ENCODE results near the gene BLNK. TPM values are rescaled to one million over a fixed set of nuclear protein-coding genes. Genes with fewer than 3 reads are reported as not detected.
"Not testable (repeated sequence)": the region's sequence is repeated elsewhere in the genome, so short reads cannot be mapped to it uniquely, and the experiment has no call there.

BLNK gene
- total RNA-seq, 1 donor from 2014 or later, result not detected

DNA sequence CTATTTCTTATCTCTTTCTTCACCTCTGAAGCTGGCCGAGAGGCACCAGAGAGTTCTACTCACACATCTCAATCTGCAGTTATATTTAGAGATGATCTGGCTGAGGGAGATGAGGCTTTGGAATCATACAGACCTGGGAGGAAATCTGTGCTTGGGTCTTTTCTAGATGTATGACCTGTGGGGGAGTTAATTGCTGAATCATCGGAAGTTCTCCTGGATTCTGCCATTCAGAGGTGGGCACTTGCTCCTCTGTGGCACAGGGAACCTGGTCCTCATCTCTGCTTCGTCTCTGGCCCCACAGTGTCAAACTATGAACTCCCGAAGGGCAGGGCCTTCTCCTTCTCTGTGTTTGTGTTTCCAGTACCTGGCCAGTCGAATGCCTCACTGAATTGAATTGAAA, 52.5 kb downstream of the BLNK start:
- no peak for DNase-seq

DNA sequence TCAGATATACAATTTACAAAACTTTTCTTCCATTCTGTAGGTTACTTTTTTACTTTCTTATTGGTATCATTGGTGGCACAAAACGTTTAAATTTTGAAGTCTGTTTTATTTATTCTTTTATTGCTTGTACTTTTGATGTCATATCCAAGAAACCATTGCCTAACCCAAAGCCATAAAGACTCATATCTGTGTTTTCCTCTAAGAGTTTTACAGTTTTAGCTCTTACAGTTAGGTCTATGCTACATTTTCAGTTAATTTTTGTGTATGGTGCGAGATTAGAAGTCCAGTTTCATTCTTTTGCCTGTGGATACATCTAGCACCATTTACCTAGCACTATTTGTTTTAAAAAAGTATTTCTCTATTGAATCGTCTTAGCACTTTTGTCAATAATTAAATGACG, 53.7 kb downstream of the BLNK start:
- DNase-seq, result no peak

DNA sequence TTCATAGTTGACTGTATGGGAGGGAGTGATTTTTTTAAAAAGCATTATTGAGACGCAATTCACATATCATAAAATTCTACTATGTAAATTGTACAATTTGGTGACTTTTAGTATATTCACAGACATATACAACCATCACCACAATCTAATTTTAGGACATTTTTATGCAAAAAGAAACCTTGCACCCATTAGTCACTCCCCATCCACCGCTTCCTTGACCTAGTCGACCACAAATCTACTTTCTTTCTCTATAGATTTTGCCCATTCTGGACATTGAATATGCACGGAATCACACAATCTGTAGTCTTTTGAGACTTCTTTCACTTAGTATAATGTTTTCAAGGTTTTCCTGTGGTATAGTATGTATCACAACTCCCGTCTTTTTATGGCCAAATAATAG, 54.6 kb downstream of the BLNK start:
- DNase-seq, result no peak

DNA sequence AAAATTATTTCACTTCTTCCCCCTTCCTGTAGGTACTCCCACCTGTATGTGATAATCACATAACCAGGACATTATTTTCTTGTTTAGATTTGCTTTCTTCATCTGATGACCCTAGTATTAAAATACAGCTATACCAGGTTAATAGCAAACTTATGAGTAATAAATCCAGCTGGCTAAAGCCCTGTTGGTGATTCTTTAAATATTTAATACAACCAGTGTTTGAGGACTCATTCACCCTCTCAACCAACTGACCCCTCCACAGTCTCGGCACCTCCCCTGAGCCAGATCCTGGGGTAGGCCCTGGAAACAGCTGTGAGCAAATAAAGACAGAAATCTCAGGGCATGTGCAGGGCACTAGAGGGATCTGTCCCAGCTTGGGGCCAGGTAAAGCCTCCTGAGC, 58.5 kb downstream of the BLNK start:
- DNase-seq, result no peak

DNA sequence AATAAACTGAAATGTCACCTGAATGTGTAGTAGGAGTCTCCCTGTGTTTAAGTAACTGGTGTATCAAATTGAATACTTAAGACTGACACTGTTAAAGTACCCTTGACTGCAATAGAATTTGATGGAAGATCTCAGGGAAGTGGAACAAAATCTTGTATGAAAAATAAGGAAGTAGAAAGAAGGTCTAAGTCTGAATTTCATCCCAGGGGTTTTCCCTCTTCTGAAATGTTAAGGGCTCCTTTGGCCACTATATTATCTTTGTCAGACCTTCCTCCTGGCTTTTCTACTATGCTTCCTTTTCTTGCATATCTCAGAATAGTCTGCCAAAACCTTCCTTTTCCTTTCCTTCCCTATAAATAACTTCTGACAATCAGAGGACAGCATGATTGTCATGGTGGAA, 59.6 kb downstream of the BLNK start:
- no peak for DNase-seq

DNA sequence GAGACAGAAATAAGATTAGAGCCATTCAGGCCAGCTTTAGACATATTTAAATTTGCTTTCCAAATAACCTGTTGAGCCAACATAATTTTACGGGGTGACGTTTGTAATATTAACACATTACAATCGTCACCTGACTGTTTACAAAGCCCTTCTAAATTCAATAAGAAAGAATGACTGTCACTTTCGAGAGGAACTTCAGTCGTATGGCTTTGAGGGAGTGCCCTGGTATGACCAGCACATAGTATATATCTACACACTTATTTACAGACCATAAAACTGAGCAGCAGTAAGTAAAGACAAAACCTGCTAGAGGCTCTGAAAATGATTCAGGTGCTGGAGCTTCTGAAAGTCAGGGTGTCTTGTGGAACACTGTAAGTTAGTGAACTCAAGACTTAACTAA, 62.4 kb downstream of the BLNK start:
- DNase-seq, result no peak

DNA sequence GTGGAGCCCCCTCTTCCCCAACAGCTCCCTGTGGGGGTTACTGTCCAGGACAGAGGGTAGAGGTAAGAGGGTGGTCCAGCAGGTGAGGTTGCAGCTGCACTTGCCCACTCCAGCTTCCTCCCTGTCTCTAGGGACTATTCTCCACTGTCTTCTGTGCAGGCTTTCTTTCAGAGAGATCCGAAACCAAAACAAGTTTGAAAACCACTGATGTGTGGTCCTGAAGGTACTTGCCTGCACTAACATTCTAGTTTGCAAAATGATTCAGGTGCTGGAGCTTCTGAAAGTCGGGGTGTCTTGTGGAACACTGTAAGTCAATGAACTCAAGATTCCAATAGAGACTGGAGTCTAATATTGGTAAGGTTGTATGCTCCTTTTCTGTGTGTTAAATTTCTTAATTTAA, 63.1 kb downstream of the BLNK start:
- no peak for DNase-seq

DNA sequence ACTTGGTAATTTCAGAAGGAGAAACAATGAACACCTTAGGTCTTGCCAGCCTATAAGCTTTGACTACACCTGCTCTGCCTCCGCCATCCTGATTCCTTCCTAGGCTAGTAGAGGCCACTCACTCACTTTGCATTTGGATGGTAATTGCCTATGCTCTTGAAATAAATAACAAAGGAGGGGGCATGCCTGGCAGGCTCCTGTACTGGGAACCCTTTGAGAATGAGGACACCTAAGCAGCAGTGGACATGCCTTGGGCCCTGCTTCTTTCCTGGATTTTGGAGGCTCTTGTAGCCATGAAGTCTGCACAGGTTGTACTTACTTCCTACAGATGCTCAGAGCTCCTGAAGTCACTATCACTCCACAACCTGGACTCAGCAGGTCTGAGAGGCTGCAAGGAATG, 65.8 kb downstream of the BLNK start:
- no peak for DNase-seq

DNA sequence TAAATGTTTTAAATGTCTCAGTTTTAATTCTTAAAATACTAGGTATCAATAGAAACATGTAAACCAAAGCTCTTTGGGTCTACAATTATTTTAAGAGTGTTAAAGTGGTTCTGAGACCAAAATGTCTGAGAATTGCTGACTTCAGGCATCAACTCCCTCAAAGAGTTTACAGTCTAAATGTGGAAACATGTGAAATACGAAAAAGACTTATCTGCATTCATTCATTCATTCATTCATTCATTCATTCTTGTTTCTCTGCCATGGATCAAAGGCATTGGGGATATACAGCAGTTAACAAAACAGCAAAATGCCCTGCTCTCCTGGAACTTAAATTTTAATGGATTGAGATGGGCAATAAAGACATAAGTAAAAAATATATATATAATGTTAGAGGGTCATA, 69.8 kb downstream of the BLNK start:
- DNase-seq, result no peak

DNA sequence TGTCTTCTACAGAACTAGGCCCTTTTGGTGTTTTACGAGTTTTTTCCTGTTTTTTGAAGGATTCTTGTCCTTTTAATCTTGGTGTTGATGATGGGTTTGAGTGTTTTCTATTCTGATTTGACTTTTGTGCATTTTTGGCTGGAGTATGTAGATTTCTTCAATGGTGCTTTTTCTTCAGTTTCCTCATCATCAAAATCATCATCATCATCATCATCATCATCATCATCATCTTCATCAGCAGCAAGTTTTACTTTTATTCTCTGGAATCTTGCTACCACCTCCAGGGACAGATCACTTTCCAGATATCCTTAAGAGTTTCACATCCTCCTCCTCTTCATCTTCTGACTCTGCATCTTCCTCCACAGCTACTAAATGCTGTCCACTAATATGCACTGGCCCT, 81.9 kb downstream of the BLNK start:
- not testable (repeated sequence) for DNase-seq

DNA sequence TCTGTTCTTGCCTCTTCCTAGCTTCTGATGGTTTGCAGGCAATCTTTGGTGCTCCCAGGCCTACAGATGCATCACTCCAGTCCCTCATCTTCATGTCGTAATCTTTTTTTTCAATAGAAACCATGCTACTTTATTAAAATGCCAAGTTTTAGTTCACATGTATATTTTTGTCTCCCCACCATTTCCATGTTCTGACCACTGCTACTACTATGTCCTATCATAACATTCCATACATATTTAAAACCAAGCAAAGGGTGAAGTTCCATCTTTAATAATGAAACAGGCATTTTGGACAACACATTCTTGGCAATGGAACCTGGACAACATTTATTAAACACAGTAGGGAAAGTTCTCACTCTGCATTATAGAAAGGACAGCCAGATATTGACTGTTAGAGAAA, 82.5 kb downstream of the BLNK start:
- no peak for DNase-seq

DNA sequence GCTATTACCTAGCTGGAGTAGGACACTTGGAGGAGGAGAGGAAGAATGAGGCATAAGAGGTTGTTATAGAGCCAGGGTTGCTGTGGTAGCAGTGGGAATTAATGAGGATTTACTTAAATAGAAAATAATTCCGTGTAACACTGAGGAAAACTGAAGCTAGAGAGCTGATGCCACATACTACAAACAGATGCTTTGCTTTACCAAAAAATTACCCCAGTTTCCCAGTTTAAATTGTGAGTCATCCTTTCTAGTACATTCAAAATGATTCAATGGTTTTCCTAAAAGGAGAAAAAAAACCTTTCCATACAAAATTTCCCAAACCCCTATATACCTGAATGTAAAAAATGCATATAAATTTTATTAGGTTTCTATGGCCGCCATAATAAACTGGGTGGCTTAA, 82.9 kb downstream of the BLNK start:
- no peak for DNase-seq

DNA sequence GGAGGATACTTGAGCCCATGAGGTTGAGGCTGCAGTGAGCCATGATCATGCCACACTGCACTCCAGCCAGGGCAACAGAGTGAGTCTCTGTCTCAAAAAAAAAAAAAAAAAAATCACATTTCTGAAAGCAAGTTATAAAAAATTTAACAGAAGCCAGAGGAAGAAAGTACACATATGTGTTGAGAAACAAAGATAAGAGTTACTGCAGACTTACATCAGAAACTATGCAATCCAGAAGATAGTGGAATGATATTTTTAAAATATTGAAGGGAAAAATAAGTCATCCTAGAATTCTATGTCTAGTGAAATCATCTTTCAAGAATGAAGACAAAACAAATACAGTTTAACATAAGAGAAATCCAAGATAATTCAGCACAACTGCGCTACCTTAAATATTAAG, 94.4 kb downstream of the BLNK start:
- no peak for DNase-seq

DNA sequence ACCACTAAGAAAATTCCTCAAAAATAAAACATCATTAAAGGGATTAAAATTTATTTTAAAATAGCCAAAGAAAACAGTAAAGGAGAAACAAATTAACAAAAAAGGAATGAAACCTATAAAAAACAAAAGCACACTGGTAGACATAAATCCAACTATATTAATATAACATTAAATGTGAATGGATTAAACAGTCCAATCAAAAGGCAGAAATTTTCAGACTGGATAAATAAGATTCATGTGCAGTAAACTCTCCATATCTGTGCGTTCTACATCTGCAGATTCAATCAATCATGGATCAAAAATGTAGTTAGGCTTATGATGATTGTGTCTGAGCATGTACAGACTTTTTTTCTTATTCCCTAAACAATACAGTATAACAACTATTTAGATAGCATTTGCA, 98.7 kb downstream of the BLNK start:
- DNase-seq, result no peak

DNA sequence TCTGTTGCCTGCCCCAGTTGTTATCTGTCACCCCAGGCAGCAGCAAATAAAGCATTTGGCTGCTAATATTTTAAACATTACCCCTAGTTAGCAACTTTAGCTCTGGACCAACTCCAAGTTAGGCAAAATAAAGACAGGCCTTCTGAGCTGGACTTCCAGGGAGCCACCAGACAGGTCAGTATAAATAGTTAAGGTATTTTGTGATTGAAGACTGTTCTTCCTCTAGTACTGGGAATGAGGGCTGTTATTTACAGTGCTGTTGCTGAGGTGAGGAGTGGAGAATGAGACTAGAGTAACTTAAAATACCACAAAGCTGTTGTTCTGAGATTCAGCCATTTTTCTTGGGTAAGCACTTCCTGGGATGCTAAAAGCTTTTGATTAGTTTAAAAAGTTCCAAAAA, 101.1 kb downstream of the BLNK start:
- no peak for DNase-seq

DNA sequence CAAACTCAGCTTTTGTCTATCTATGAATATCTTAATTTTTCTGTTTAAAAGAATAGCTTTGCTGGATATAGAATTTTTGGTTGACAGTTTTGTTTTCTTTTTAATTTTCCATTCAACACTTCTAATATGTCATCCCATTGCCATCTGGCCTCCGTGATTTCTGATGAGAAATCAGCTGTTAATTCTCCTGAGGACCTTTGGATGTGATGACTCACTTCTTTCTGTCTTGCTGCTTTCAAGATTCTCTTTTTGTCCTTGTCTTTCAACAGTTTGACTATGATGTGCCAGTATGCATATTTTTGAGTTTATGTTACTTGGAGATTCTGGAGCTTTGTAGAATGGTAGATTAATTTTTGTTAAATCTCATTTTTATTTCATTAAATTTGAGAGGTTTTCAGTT, 102.8 kb downstream of the BLNK start:
- no peak for DNase-seq

DNA sequence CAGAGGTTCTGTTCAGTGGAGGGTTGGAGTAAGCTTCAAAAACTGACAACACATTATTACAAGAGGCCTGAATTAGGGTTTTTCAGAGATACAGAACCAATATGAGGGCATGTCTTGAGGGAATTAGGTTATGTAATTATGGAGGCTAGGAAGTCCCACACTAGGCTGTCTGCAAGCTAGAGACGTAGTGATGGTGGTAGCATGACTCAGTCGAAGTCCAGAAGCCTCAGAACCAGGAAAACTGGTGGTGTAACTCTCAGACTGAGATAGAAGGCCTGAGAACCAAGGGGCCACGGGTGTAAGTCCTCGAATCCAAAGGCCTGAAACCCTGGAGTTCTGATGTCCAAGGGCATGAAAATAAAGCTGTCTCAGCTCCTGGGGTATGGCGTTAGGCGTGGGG, 105.6 kb downstream of the BLNK start:
- DNase-seq, result no peak

DNA sequence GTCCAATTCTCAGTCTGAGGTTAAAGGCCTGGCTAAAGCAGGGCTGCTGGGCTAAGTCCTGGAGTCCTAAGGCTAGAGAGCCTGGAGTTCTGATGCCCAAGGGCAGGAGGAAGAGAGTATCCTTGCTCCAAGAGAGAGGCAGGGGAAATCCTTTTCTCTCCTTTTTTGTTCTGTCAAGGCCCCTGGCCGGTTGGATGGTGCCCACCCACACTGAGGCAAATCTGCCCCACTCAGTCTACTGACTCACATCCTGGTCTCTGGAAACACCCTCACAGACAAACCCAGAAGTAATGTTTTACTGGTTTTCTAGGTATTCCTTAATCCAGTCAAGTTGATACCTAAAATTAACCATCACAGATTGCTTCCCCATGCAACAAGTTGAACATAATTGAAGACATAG, 118.3 kb downstream of the BLNK start:
- peak; percentile 2 for DNase-seq

DNA sequence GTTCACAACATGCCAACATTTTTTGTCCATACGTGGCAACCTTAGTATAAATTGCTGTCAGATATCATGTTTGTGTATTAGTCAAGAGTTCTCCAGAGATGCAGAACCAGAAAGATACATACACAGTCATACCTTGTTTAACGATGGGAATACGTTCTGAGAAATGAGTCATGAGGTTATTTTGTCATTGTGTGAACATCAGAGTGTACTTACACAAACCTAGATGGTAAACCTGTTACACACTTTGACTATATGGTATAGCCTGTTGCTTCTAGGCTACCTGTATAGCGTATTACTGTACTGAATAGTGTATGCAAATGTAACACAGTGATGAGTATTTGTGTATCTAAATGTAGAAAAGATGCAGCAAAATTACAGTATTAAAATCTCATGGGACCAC, 118.9 kb downstream of the BLNK start:
- DNase-seq, result no peak

Other genes with a start within 250 kb of the BLNK start
- 30.3 and 36.9 TPM in 2 replicates for gene CCNJ, start 228.0 kb downstream of the BLNK start, total RNA-seq
- gene ZNF518A, start 141.3 kb downstream of the BLNK start, total RNA-seq, result 18.4 and 18.9 TPM in 2 replicates
- not detected in 2 replicates for gene DNTT, start 32.9 kb upstream of the BLNK start, total RNA-seq
- gene OPALIN, start 87.4 kb upstream of the BLNK start, total RNA-seq, result not detected in 2 replicates
- gene TLL2, start 242.4 kb upstream of the BLNK start, total RNA-seq, result 0.09 and 0.17 TPM in 2 replicates